IPS DF 19.7 (cell line): ENCODE results near the gene NCSTN.
A peak's percentile ranks its signal among the peaks of the same experiment; 100 is the strongest.
"Not testable (repeated sequence)": the region's sequence is repeated elsewhere in the genome, so short reads cannot be mapped to it uniquely, and the experiment has no call there.

Experiments used
- DNase-seq: peaks from one replicate; pipeline ENCODE4 v3.0.0-alpha.2; 2013; ENCODE audit warnings: low read depth, low spot score

NCSTN gene

GRCh38 chr1:160371346-160371631 is 28.1 kb downstream of the NCSTN start:
- DNase-seq, result no peak

GRCh38 chr1:160371756-160372155 is 28.6 kb downstream of the NCSTN start:
- no peak for DNase-seq

GRCh38 chr1:160373696-160374095 is 30.5 kb downstream of the NCSTN start:
- no peak for DNase-seq

- no peak for DNase-seq
These were observed 31.3 kb downstream of the NCSTN start for GRCh38 chr1:160374306-160375110.

- DNase-seq, result no peak
These were observed 32.8 kb downstream of the NCSTN start for GRCh38 chr1:160375788-160376524.

GRCh38 chr1:160376525-160377131 is 33.4 kb downstream of the NCSTN start:
- DNase-seq, result peak; percentile 84

- DNase-seq, result no peak
These were observed 34.5 kb downstream of the NCSTN start for GRCh38 chr1:160377585-160378206.

- not testable (repeated sequence) for DNase-seq
These were observed 41.6 kb downstream of the NCSTN start for GRCh38 chr1:160384812-160385211.

- not testable (repeated sequence) for DNase-seq
These were observed 45.2 kb downstream of the NCSTN start for GRCh38 chr1:160388406-160388805.

GRCh38 chr1:160394673-160395072 is 51.5 kb downstream of the NCSTN start:
- DNase-seq, result no peak

DNA sequence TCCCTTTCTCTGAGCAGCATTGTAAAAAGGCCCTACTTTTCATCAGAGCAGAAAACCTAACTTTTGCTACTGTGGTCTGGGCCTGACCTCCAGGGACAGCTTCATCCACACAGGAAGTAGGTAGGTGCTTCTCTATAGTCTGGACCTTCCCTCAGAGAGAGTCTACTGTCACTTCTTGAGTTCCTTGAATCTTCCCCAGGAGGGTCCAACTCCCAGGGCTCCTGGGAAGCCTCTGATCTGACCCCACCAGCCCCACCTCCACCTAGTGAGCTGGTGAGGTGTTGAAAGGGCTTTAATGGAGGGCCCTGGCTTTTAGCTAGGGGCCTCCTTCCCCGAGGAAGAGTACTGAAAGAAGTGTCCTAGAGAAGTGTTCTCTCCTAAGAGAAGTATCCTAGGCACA is 54.5 kb downstream of the NCSTN start:
- no peak for DNase-seq

DNA sequence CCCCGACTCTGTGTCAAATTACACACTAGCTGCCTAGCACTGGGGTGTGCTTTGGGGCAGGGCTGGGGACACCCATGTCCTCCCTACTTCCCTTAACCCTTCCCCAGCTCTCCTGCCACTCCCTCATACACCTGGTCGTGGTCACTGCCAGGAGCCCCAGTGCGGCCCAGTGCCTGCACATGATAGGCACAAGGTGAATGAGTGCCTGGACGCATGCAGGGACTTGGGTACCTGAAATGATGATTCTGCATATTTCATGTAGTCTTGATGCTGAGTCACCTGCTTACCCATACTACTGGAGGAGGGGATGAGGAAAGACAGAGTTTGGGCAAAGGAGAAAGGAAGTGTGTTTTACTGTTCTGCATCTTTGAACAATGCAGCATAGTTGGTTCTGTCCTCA is 55.6 kb downstream of the NCSTN start:
- DNase-seq, result no peak

- no peak for DNase-seq
These were observed 56.5 kb downstream of the NCSTN start for GRCh38 chr1:160399544-160400222.

DNA sequence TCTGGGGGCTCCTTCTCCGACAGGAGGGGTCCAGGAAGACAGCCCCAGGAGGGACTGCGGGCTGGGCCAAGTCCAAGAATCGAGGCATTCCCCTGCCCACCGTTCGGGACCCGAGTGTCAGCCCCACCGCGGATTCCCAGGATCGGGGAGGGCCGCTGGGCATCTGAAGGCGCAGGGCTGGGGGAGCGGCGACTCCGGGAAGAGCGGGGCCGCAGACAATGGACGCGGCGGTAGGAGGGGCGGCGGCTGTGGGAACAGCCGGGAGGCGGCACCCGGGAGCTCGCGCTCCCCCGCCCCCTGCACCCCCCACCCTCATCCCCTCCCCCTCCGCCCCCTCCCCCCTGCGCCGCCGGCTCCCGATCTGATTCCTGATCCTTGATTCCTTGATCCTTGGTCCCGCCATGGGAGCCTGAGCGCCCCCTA is 57.1 kb downstream of the NCSTN start, which contains the start of gene VANGL2:
VANGL2 (plus strand) TSS at position 342 of the 423 bp plus-strand sequence. CDS start 15,274 bp downstream, outside the sequence.
- no peak for DNase-seq

DNA sequence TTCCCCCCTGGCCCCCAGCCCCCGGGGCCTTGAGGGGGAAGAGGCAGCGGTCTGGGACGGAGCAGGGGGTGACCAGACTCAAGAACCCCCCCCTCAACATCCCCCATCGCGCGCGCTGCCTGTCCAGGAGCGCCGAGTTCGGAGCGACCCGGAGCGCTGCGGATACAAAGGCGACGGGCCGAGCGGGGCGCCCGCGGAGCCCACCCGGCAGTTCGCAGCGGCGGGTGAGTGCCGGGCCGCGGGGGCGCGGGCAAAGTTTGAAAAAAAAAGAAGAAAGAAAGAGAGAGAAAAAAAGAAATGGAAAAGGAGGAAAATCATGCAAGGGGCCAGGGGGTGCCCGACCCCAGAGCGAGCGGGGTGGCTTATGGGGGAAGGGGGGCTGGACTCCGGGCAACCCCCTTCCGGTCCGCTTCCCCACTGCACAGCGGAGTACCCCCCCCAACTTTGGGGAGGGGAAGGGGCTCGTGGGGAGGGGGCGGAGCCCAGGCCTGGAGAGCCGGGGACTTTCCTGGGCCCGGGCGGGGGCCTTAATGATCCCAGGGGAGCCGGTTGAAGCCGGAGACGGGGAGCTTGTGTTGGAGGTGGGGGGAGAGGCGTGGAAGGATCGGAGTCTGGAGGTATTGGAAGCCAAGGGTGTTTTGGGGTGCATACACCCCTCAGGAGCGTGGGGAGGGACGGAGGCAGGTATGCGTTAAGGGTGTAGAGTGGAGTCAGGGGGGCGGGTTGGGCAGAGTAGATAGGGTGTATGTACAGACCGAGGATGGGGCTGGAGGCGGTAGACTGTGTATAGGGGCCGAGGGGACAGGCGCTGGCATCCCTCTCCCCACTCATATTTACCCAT is 57.7 kb downstream of the NCSTN start:
- DNase-seq, result no peak

- DNase-seq, result no peak
These were observed 58.3 kb downstream of the NCSTN start for GRCh38 chr1:160401487-160401805.

- DNase-seq, result no peak
These were observed 59.0 kb downstream of the NCSTN start for GRCh38 chr1:160402001-160402795.

DNA sequence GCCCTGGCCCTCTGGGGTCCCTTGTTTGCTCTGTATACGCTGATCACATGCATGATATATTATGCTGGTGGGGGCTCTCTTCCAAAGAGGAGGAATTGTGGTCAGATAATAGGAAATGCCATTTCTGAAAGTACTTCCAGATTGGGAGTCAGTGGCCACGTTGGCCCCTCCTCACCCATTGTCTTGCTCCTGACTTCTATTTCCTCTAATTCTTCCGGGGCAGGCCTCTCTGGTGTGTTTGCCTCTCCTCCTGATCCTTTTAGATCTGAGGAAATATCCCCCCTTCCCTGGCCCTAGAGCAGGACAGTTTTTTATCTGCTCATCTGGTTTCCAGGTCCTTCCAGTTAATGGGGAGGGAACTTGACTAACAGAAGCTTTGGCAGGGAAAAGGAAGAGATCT is 60.1 kb downstream of the NCSTN start:
- DNase-seq, result no peak

GRCh38 chr1:160404094-160404493 is 60.9 kb downstream of the NCSTN start:
- DNase-seq, result no peak

DNA sequence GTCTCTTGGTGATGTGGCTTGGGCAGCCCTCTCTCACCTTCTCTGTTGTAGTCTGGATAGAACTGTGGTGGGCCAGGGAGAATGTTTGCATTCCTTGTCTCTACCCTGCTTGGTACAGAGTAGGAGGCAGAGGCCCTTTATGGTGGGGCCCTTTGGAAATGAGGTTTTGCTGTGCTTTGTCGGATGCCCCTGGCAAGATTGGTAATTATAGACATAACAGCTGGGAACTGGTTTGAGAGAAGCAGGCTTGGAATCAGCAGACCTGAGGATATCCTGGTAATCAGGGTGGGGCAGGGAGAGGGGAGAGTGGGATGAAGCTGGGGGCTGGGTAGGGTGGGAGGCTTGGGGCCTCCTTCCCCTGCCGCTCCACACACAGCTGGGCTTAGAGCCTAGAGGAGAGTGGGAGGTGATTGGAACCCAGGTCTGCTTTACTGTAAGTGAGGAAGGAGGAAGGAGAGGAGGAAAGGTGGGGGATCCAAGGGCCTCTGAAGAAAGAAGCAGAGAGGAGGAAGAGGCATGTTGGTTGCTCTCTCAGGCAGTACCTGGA is 62.2 kb downstream of the NCSTN start:
- no peak for DNase-seq
